Caki2 (cell line): ENCODE results near the gene RBP7. TPM values are rescaled to one million over a fixed set of nuclear protein-coding genes. Genes with fewer than 3 reads are reported as not detected.
A peak's percentile ranks its signal among the peaks of the same experiment; 100 is the strongest.
"Not testable (repeated sequence)": the region's sequence is repeated elsewhere in the genome, so short reads cannot be mapped to it uniquely, and the experiment has no call there.

Experiments
- DNase-seq: peaks from one replicate; pipeline ENCODE4 v3.0.0-alpha.2; 2015; ENCODE audit warnings: low read depth
- in situ Hi-C: cut with HindIII; loops from 2 replicates; pipeline ENCODE4 v1.10.0; 2016; ENCODE audit warnings: low sequenced_read_pairs, low pct_unique_long_range_greater_than_20kb, mixed read lengths
- total RNA-seq: library from RNA; depleted of rRNA; stranded (reverse); fragments of >200 nt; shearing (Covaris generic); gene quantifications from 2 replicates; pipeline ENCODE4 v1.2.3, GENCODE V29; 2014; ENCODE audit warnings: low replicate concordance; rRNA removed

The RBP7 gene
- total RNA-seq, result not detected in 2 replicates

DNA sequence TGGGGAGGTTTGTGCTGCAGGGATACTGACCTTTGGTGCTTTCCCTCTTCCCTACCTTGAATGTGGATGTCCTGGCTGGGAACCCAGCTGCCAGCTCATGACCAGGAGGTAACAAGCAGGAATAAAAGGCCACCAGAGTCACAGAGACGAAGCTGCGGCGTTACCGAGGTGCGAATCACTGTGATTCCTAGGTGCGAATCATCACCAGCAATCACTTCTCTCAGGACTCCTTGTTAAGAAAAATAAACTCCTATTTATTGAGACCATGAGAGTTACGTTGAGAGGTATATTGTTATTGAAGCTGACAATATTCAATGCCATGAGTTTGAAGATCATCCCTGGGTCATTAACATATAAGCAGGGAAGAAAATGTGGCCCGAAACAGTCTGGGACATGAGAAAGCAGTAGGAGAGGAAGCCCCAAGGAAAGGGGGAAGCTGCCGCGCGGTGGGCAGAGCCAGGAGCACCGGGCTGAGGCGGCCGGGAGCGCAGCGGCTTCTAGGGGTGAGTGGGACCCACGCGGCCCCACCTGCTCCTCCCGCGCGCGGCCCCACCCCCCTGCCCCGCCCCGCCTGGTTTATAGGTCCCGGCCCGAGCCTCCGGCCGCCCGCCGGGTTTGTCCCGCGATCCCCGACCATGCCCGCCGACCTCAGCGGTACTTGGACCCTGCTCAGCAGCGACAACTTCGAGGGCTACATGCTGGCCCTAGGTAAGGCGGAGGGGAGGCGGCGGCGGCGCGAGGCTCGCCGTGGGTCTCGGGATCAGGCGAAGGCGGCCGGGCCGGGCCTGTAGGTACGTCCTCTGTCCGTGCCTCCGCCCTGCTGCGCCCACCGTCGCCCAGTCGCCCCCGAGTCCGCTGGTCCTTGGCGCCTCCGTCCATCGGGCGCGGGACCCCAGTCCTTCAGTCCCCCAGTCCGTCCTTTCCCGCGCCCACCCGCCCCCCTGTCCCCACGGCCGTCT lies at the start of gene RBP7:
TSS of gene RBP7 (plus strand) at position 605 of the 959 bp plus-strand sequence. CDS start at position 636, 31 bp downstream.
- no peak for DNase-seq
- in situ Hi-C loops, result no loop called here

DNA sequence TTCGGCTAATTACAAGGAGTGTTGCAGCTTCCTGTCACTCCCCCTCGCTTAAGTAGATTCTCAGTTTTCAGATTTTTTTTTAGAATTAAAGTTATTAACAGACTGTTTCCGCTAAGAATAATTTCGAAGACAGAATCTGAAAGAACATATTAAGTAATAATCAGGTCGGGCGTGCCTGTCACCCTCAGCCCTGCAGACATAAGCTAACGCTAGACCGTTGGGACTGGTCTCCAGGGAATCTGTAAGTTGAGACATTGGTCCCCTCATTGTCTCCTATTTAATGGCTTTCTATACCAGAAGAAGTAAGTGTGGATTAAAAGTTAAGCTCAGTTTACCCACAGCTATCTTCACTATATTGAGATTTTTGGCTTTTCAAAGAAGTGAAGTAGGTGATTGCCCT lies 39.3 kb upstream of the RBP7 start:
- DNase-seq, result no peak
- in situ Hi-C loops, result no loop called here

DNA sequence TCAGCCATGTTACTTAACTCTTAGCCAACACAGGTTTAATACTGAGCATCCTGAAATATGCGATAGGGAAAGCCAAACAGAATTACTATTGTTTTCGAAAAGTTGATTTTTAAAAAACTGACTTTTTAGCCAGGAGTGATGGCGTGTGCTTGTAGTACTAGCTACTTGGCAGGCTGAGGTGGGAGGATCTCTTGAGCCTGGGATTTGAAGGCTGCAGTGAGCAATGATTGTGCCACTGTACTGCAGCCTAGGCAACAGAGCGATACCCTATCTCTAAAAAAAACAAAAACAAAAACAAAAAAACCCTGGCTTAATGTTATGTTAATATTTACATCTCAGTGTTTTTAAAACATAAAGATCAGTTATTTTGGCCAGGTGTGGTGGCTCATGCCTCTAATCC lies 37.0 kb upstream of the RBP7 start:
- in situ Hi-C loops, result no loop called here
- no peak for DNase-seq

GRCh38 chr1:9960706-9961562 lies 36.1 kb upstream of the RBP7 start:
- in situ Hi-C loops, result no loop called here

GRCh38 chr1:9984253-9984652 lies 12.8 kb upstream of the RBP7 start:
- in situ Hi-C loops, result no loop called here
- DNase-seq, result no peak

More at GRCh38 chr1:9960706-9961562, 36.1 kb upstream of the RBP7 start:
- peak; percentile 29 for DNase-seq

DNA sequence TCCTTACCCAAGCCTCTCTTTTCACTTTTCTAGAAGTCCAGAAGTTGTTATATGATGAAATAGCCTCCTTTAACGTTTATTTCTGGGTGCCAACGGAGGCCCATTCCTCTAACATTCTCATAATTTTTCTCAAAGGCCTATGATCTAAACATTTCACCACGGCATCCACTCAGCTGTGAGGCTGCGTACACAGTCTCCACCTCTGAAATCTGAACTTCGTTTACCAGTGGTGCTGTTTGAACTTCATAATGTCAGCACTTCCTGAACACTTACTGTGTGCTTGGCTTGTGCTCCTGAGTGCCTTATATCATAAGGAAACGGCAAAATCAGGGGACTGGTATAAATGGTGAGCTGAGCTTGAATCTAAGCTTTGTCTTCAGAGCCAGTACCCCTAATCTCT lies 12.0 kb upstream of the RBP7 start:
- DNase-seq, result no peak

GRCh38 chr1:9989773-9990172 lies 7.3 kb upstream of the RBP7 start:
- in situ Hi-C loops, result no loop called here
- no peak for DNase-seq

More for the DNA sequence above, 12.0 kb upstream of the RBP7 start:
- in situ Hi-C loops, result no loop called here

GRCh38 chr1:9990944-9991343 lies 6.1 kb upstream of the RBP7 start:
- in situ Hi-C loops, result no loop called here
- no peak for DNase-seq

GRCh38 chr1:9992910-9993309 lies 4.1 kb upstream of the RBP7 start:
- in situ Hi-C loops, result no loop called here
- DNase-seq, result no peak

DNA sequence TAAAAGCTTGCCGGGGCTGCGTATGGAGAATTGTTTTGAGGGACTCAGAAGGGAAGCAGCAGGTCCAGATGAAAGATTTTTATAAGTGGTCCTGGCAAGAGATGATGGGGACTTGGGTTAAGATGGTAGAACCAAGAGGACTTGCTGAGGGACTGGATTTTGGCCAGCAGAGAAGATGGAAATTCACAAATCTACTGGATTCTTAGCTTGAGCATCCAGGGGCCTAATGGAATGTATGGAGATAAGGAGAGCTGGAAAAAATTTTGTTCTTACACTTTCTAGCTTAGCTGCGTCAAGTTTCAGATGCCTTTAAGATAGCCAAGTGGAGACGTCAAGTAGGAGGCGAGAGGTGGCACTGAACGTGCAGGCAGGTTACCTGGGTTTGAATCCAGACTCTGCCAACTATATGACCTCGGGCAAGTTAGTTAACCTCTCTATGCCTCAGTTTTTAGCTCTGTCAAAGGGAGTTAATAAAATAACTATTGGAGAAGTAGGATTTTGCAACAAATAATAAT lies 3.4 kb upstream of the RBP7 start:
- in situ Hi-C loops, result no loop called here
- no peak for DNase-seq

GRCh38 chr1:10001016-10001665 lies 4.1 kb downstream of the RBP7 start:
- in situ Hi-C loops, result no loop called here
- no peak for DNase-seq

GRCh38 chr1:10005248-10005647 lies 8.2 kb downstream of the RBP7 start:
- in situ Hi-C loops, DNase-seq: not testable (repeated sequence)

DNA sequence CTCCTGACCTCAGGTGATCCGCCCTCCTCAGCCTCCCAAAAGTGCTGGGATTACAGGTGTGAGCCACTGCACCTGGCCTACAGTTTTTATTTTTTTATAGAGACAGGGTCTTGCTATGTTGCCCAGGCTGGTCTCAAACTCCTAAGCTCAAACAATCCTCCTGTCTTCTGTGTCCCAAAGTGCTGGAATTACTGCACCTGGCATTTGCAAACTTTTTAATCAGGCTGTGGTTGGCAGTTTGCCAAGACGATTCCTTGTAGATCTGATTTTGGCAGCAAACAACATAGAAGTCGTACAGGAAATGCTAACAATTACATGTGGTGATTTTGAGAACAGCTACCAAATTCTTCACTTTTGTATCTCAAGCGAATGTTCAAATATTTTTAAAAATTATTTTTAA lies 10.1 kb downstream of the RBP7 start:
- no peak for DNase-seq
- in situ Hi-C loops, result no loop called here

DNA sequence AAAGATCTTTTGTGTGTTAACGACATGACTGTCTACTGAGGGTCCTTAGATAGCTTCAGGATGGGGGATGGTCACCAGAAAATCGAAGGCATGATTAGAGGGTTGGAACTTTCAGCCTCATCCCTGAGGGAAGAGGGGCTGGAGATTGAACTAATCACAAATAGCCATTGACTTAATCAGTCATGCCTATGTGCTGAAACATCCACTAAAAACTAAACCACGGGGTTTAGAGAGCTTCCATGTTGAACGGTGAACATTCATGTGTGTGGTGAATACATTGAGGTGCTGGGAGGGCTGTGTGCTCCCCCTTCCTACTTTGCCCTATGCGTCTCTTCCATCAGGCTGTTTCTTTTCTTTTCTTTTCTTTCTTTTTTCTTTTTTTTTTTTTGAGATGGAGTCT lies 17.0 kb downstream of the RBP7 start:
- no peak for DNase-seq
- in situ Hi-C loops, result no loop called here

- in situ Hi-C loops, result no loop called here
These were observed 22.5 kb downstream of the RBP7 start for GRCh38 chr1:10019561-10019960.

GRCh38 chr1:10020086-10020485 lies 23.1 kb downstream of the RBP7 start:
- in situ Hi-C loops, result no loop called here
- no peak for DNase-seq

More at GRCh38 chr1:10019561-10019960, 22.5 kb downstream of the RBP7 start:
- no peak for DNase-seq

GRCh38 chr1:10020678-10021077 lies 23.6 kb downstream of the RBP7 start:
- DNase-seq, in situ Hi-C loops: not testable (repeated sequence)

DNA sequence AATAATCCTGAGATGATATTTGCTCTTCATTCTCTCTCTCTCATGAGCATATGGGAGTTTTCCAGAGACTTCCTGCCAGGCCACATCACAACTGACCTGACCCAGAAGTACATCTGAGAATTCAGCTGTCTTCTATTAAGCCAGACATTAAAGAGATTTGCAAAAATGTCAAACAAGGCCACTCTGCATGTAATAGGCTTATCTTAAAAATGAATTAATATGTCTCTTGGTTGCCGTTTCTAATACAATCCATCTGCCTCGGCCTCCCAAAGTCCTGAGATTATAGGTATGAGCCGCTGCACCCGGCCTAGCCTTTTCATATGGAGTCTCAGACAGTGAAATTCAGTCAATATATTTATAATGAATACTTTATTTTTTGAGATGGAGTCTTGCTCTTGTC lies 25.0 kb downstream of the RBP7 start:
- in situ Hi-C loops, result not testable (repeated sequence)

More for the DNA sequence above, 25.0 kb downstream of the RBP7 start:
- DNase-seq, result not testable (repeated sequence)
